Upper lobe of left lung (tissue), 4 donors: Measurements from ENCODE around the gene IL17RD.

Source experiments
- POLR2A ChIP-seq, 4 donors: fragments of 450-650 bp; IDR thresholded peaks; one replicate each; pipeline ENCODE4 v1.5.1; 2016 to 2017; ENCODE audit warnings: antibody characterized with exemption in 4 of 4, mild to moderate bottlenecking in 2 of 4
- TF ChIP-seq, protein P1 (sequence below), 6 experiments: fragments of 450-650 bp in 4 of 6; fragments of 200-600 bp in 2 of 6; sonication (generic) in 2 of 6; IDR thresholded peaks; one replicate each; pipeline ENCODE4 v1.5.1; 2016 to 2019; ENCODE audit warnings: antibody characterized with exemption in 6 of 6

DNA sequence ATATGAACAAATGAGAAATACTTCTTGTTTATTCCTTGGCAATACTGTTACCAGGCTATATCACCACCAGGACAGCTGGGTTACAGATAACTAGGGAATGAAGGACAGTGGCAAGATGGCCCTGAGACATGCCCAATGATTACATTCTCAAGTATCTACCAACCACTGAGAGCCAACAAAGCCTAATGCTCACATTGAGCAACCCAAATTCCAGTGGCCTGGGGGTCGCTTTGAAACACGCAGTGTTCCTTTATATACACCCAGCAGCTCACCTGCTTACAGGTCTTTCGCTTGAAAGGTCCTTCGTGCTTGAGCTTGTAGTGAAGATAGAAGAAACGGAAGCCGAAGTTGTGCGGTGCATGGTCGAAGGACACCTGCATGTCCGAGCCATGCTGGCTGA, 59.6 kb downstream of the IL17RD start:
- TF ChIP-seq, protein P1, sequence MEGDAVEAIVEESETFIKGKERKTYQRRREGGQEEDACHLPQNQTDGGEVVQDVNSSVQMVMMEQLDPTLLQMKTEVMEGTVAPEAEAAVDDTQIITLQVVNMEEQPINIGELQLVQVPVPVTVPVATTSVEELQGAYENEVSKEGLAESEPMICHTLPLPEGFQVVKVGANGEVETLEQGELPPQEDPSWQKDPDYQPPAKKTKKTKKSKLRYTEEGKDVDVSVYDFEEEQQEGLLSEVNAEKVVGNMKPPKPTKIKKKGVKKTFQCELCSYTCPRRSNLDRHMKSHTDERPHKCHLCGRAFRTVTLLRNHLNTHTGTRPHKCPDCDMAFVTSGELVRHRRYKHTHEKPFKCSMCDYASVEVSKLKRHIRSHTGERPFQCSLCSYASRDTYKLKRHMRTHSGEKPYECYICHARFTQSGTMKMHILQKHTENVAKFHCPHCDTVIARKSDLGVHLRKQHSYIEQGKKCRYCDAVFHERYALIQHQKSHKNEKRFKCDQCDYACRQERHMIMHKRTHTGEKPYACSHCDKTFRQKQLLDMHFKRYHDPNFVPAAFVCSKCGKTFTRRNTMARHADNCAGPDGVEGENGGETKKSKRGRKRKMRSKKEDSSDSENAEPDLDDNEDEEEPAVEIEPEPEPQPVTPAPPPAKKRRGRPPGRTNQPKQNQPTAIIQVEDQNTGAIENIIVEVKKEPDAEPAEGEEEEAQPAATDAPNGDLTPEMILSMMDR (IDR thresholded peaks at IDR 0.05), result no peak
- no peak for TF ChIP-seq POLR2A (IDR thresholded peaks at IDR 0.05)
